HG02973 (cell line): Measurements from ENCODE around the gene PCSK4.

Source experiments
- ATAC-seq: cut with Tn5 transposase; IDR thresholded peaks from one replicate; pipeline ENCODE4 v1.9.1; 2021; ENCODE audit warnings: moderate library complexity; ENCODE audit not compliant: unreplicated experiment

The PCSK4 gene

DNA sequence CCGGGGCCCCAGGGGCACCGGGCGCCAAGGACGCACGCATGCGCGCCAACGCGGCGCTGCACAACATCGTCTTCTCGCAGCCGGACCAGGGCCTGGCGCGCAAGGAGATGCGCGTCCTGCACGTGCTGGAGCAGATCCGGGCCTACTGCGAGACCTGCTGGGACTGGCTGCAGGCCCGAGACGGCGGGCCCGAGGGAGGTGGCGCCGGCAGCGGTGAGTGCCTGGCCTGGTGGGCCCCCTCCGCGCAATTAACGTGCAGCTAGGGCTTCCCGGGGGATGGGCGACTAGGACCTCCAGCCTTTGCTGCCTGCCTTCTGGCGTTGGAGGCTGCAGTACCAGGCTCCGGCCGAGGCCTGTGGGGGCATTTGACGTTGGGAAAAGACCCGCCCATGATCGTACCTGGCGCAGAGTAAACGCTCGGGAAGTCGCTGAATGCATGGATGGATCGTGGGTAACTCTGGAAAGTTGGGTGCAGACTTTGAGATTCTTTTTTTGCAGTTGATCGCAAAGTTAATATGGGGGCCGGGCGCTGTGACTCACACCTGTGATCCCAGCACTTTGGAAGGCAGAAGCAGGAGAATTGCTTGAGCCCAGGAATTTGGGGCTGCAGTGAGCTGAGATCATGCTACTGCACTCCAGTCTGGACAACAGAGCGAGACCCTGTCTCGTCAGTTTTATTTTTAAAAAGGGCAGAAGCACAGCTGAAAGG is 33.0 kb downstream of the PCSK4 start:
- no peak for ATAC-seq

DNA sequence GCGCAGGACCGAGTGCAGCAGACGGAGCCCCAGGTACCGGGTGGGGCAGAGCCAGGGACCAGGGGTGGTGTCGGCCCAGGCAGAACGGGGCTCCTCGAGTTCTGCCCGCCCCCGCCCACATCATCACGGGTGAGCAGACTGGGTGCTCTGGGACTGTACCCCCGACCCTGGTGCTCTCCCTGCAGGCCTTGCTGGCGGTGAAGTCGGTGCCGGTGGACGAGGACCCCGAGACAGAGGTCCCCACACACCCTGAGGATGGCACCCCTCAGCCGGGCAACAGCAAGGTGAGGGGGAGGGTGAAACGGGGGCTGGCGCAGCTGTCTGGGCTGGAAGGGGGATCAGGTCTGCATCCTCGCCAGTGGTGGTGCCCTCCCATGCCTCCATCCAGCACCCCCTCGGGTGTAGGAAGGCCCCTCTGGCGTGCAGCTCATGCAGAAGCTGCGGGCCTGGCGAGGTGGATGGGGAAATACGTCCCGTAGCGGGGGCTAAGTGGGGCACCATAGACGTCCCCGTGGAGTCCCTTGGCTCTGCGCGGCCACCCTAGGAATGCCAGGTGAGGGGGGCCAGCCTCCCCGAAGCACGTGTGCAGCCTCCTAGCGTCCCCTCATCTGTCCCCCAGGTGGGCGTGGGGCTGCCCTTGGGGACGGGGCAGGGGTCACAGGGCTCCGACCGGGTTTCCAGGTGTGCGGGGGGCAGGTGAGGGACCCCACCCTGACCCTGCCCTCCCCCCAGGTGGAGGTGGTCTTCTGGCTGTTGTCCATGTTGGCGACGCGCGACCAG is 33.8 kb downstream of the PCSK4 start:
- no peak for ATAC-seq

DNA sequence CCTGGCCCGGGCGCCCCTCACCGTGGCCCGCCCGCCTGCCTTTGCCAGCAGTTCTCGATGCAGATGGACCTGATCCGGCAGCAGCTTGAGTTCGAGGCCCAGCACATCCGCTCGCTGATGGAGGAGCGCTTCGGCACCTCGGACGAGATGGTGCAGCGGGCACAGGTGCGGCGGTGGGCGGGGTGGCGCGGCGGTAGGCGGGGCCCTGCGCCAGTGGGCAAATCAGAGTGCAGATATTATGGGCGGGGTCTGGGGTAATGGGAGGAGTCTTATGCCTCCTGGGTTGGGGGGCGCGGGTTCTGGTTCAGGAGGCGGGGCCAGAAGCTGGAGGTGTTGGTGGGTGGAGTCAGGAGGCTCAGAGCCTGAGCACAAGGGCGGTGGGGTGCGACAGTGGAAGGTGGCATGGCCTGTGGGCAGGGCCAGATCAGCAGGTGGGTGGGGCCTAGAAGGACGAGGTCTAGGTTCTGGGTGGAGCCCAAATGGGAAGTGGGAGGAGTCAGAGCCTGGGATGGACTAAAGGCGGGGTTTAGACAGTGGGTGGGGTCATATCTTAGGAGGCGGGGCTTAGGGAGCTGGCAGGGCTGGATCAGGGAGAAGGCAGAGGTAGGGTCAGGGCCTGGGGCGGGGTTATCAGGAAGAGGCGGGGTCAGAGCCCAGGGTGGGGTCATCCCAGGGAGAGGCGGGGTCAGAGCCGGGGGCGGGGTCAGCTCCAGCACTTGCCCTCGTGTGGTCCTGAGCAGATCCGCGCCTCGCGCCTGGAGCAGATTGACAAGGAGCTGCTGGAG is 34.6 kb downstream of the PCSK4 start:
- no peak for ATAC-seq

DNA sequence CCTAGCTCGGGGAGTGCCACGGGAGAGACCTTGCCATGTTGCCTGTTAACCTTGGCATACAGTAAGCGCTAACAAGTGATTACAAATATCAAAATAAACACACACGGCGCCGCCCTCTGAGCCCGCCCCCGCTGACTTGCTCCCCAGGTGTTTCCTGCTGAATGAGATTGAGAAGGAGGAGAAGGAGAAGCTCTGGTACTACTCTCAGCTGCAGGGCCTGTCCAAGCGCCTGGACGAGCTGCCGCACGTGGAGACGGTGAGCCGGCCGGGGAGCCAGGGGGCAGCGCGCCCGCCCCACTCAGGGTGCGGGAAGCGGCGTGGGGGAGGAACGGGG is 35.2 kb downstream of the PCSK4 start:
- no peak for ATAC-seq

DNA sequence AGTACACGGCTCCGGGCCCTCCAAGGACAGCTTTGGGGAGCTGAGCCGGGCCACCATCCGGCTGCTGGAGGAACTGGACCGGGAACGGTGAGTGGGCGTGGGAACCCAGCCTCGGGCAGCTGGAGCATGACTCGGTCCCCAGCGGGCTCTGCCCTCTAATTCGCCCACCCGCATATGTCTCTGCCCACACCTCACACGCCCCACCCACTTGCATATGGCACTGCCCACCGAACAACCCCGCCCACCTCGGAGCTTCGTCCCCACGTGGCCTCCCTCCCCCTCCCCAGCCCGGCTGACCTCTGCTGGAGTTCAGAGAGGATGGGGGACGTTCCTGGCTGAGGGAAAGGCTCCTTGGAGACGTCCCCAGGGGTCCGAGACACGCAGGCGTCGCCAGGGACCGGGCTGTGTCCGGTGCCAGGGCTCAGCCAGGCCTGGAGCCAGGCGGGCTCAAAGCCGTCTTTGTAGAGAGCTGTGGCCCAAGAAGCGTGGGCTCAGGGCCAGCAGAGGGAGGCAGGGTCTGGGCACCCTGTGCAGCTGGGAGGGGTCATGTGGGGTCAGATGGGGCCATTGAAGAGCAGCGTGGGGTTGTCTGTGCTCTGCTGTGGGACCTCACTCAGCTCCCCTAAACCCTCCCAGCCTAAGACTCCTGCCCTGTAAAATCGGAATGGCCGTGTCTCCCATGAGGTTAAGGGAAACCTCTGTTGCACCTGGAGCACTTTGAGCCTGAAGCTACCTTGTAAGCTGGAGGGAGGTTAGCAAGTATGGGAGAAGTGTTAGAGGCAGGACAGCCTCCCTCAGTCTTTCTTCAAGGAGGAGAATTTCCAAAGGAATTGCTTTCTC is 36.4 kb downstream of the PCSK4 start:
- ATAC-seq, result no peak

DNA sequence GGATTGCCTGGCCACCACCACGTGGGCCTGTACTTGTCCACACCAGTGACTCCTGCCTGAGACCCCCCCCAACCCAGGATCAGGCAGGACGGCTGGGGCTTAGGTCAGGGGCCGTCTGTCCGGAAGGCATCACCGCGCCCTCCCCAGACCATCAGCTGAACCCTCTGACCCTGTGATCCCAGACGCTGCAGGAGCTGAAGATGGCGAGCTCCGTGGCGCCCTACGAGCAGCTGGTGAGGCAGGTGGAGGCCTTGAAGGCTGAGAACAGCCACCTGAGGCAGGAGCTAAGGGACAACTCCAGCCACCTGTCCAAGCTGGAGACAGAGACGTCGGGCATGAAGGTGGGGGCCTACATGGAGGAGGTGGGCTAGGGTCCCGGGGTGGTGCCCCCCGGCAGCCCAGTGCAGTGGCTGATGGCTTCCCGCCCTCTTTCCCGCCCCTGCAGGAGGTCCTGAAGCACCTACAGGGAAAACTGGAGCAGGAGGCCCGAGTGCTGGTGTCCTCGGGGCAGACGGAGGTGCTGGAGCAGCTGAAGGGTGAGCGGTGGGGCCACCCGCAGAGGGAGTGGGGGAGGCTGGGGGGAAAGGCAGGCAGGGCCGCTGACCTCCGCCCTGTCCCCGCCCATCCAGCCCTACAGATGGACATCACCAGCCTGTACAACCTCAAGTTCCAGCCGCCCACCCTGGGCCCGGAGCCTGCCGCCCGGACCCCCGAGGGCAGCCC is 37.2 kb downstream of the PCSK4 start:
- no peak for ATAC-seq

DNA sequence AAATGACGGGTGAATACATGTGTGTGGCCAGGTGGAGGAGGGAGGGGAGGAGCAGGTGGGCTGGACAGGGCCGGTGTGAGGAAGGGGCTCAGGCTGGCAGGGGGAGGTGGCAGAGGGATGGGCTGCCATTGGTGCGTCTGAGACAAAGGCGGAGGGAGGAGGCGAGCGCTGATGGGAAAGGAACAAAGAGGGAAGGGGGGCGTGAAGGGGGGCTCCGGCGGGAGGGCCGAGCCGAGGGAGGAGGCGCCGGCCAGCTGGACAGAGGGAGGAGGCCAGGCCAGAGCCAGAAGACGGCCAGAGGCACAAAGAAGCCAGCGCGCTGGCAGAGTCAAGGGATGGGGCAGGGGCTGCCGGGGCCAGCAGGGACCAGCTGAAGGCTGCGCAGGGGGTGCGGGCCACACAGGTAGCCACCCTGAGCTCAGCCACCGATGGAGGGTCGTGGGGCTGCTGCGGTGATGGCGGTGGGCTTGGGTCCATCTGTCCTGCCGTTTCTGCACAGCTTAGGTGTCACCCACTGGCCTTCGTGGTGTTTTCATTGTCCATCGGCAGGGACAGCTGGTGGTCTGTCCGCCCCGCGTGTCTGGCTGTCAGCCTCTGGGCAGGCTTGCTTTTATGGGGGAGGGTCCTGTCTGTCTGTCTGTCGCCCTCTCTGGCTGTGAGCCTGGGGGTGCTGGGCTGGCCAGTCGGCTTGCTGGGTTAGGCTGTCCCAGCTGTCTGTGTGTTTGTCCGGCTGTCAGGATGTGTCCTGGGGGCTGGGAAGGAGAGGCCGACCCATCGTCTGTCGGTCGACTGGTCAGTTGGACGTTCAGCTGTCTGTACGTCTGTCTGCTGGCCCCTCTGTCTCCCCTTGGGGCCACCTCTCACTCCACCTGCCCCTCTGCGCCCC is 38.0 kb downstream of the PCSK4 start:
- ATAC-seq, result no peak

DNA sequence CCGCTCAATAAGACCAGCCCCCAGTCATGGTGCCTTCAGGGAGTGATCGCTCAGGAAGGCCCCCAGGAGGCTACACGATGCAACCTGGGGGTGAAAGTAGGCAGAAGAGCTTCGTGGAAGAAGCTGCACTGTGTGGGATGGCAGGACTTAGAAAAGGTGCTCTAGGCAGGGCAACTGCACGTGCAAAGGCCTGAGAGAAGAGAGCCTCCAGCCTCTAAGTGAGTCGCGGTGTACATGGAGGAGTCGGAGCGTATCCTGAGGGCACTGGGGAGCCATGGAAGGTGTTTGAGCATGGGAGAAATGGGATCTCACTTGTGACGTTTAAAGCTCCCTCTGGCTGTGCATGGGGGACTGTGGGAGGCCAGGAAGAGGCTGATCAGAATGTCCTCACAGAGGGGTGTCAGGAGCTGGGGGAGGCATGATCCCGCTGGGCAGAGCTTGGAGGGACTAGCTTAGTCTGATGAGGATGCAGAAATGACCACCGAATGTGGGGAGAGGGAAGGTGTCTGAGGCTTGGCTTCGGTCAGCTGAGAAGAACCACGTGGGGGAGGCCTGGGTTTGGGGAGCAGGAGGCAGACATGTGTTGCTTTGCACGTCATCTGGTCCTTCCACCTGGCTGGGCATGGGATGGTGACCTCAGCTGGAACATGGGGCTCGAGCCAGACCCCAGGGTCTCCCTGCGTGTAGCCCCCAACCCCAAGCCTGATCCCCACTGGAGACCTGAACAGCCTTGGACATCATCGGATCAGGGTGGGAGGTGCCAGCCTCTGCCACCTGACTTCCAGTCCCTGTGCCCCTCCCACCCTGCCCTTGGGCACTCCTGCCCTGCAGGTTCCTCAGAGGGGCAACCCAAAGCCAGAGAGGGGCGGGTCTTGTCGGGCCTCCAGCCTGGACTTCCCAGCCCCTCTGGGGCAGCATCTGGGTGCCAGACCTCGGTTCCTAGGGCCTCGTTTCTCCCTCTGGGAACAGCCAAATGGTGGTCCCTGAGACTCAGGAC is 39.1 kb downstream of the PCSK4 start:
- no peak for ATAC-seq

DNA sequence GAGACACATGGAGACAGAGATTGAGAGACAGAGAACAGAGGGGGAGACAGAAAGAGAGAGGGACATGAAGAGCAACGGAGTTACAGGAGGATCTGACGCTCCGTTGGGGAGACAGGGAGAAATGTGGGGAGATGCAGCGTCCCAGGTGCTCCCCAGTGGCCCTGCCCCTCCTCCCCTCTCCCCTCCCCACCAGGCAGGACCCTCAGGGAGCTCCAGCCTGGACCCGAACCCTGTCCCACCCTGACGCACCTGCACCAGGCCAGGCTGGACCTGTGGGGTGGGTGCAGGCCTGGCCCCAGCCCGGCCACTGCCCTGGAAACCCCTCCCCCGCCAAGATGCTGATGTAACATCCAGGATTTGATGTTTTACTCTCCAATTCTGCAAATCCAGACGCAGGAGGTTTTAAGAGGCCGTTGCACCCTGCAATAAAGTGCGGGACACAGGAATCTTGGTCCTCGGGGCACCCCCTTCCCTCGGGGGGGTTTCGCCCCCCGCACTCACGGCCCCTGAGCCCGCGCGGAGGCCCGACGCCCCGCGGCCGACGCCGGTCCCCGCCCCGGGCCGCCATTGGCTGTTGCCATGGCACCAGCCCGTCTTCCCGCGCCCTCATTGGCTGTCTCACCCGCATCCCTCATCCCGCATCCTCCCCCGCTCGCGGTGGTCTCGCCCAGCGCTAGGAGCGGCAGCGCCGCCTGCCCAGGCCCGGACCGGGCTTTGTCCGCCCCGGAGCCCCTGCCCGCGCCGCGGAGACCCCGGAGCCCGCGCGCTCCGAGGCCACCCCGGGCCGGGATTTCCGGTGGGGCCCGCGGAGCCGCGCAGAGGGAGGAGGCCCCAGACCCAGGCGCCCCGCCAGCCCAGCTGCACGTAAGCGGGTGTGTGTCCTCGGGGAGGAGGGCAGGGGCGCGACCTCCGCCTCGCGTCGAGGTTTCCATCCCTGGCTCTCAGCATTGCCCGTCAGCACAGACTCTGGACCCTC is 40.4 kb downstream of the PCSK4 start, which contains the start of gene APC2:
TSS of gene APC2 (plus strand) at position 655 of the 976 bp plus-strand sequence. CDS start 2,881 bp downstream, outside the sequence.
- no peak for ATAC-seq

DNA sequence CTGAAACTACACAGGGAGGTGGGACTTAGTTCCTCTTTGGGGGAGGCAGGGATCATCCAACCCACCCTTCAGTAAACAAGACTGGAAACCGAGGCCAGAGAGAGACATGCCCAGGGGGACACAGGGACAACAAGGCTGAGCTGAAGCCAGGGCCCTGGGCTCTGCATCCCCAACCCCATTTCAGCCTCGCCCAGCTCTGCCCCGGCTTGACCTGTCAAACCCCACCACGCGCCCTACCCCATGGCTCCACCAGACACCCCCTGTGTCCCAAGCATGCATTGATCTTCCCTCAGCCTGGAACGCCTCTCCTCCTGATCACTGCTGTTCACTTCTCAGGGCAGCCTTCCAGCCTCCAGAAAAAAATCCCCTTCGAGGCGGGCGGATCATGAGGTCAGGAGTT is 42.2 kb downstream of the PCSK4 start:
- ATAC-seq, result no peak

DNA sequence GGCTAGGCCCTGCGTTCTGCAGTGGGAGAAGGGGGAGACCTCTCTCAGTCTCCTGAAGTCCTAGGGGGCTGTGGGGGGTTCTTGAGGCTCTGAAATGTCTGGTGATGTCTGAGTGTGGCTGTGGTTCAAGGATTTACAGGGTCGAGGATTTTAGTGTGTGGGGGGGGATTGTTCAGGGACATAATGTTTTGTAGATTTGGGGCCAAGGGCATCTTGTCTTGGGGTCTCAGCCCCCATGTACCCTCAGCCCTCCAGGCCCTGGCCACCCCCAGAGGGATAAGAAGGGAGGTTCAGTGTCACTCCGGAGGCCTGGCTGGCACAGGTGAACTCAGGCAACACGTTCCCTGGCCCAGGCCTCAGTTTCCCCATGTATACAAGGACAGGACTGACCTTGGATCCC is 42.6 kb downstream of the PCSK4 start:
- ATAC-seq, result no peak

DNA sequence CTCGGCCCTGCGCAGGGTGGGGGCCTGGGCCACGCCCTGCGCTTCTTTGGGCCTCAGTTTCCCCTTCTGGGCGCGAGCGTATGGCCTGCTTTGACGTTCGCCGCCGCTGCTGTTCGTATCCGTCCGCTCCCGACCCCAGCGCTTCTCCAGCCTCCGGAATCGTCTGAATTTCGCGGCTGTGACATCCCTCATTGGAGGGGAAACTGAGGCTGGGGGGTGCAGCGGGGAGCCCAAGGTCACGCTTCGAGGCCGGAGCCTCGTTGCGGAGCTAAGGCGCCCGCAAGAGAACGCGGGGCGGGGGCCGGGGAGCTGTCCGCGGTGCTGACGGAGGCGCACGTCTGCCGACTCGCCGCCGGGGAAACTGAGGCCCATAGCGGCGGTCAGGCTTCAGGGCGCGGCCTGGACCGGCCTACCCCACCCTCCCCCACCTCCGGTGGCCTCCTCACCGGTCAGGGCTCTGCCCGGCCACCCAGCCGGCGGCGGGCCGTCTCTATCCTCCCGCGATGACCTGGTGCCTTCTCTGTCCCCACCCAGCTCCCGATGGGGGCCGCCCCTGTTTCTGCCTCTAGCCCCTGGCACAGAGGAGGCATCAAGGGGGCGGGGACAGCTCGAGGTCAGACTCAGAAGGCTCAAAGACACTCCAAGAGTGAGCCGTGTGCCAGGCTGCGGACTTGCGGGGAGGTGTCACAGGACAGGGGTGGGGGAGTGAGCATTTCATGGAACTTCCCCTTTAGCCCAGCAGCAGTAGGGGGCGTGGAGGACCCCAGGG is 43.3 kb downstream of the PCSK4 start:
- ATAC-seq, result no peak

DNA sequence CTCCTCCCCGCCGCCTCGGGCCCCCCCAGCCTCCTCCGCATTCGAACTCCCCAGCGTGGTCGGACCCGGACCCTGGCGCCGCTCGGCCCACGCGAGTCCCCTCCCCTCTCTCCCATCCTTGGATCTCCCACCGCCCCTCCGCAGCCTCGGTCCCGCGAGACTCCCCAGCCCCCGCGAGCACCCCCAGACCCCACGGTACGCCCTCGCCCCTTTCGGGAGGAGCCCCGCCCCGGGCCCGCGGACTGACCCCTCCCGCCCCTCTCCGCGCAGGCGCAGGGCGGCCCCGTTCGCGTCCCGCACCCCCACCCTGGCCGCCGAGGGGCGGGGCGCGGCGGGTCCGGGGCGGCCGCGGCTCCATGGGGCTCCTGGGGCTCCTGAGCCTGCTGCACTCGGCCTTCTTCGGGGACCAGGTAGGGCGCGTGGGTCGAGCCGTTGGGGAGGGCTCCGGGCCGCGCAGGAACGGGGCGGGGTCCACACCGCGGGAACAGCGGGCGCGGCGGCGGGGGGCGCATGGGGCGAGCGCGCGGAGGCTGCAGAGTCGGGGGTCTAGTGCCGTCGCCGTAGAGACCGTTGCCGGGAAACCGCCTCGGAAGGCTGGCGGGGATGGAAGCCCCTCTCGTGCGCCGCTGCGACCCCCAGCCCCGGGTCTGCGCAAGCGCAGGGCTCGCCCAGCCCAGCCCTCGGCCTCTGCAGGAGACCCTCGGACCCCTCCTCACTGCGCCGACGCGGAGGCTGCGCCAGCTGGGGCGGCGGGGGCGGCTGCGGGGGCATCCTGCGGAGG is 44.0 kb downstream of the PCSK4 start:
- ATAC-seq, result no peak

DNA sequence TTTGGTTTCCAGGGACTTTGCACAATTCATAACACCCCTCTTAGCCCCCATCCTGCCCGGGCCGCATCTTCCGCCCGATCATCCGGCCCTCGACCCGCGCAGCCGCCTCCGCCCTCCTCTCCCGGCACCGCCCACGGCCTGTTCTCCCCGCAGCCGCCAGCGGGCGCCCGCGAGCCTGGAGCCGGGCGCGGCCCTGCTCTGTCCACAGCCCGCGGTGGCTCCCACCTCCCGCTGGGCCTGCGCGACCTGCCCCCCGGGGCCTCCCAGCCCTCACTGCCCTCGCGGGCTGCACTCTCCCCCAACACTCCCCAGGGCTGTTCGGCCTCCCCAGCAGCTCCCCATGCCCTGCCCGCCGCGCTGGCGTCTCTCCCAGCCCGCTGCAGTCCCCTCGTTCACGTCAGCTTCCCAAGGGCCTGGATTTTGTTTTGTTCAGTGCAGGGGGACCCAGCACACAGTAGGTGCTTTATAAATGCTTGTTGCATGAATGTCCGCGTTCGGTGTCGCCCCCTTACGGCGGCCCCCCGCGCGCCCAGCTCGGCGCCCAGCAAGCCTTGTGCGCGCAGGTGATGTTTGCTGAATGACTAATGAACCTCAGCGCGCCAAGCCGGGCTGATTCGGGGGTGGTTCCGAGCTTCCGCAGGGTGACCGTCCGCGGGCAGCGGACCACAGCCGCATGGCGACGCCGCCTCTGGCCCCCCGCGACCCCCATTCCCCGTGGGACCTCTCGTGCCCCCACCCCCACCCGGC is 44.8 kb downstream of the PCSK4 start:
- ATAC-seq, result no peak
